ENCODE results near the gene GPR137C. TPM values are rescaled to one million over a fixed set of nuclear protein-coding genes. Genes with fewer than 3 reads are reported as not detected.

GPR137C gene
- 4.2 and 4.3 TPM in 2 replicates for total RNA-seq (2021)
- long read RNA-seq, partial matches to known transcripts = 0 of 7 reads
- long read RNA-seq, other reads (novel, unspliced or antisense) = 2 of 7 reads

GRCh38 chr14:52552063-52552988 is at the start of gene GPR137C, which contains the start of gene TXNDC16:
TSS of gene GPR137C (plus strand) at chr14:52552836. CDS start at chr14:52553148, 312 bp downstream.
TSS of gene TXNDC16 (minus strand) at chr14:52552505. CDS start at chr14:52543557, 8,948 bp downstream.
- no peak for TF ChIP-seq CTCF (conservative IDR thresholded peaks at IDR 0.05)
- no peak within 1 kb of the TSS for H2AK5ac ChIP-seq (ENCODE audit: insufficient read length, low read length)
- H3K27me3 ChIP-seq (ENCODE audit: insufficient read depth, low read length) = no peaks in the 10 kb centered on the region
- H3K79me2 ChIP-seq (ENCODE audit: insufficient read depth, low read length) = no peaks in the 10 kb centered on the region; the same call in 1 of the 2 replicates
- Mint-ChIP-seq H3K9me3 (no peaks in the 10 kb centered on the region), H3K27ac (peak within 1 kb of the TSS; percentile 81 to 93 (median 89)), H3K4me3 (peak within 1 kb of the TSS; percentile 86 to 97), H3K27me3 (ENCODE audit: low read depth) (0 out of 2 replicates have a peak, but pooled peaks cover 1% of the 10 kb centered on the region), H3K4me1 (peaks cover 18 to 21% of the 10 kb centered on the region in 2 experiments), H3K36me3 (ENCODE audit: insufficient read depth in 1 of 3, low read depth in 3 of 3) (peaks cover 0 to 5% (median 0%) of the 10 kb centered on the region in 3 experiments; a peak in 1 of 7 replicates)
- no peak within 1 kb of the TSS for H2BK12ac ChIP-seq (ENCODE audit: insufficient read length, low read depth, low read length)
- peak within 1 kb of the TSS; percentile 74; the same call in 1 of the 2 replicates for H3K14ac ChIP-seq (ENCODE audit: insufficient read depth, low read length)
- H3K4me2 ChIP-seq (ENCODE audit: insufficient read depth, insufficient read length, low read length) = peak within 1 kb of the TSS; percentile 96
- H4K91ac ChIP-seq (ENCODE audit: insufficient read length, low read depth, low read length) = no peak within 1 kb of the TSS
- no peak within 1 kb of the TSS for H3K56ac ChIP-seq (ENCODE audit: insufficient read length, low read depth, low read length)
- H4K8ac ChIP-seq (replicated peaks; ENCODE audit: insufficient read length, low read depth, low read length) = no peak within 1 kb of the TSS
- H4K20me1 ChIP-seq (ENCODE audit: control insufficient read depth, insufficient read depth, insufficient read length) = no peaks in the 10 kb centered on the region
- no peaks in the 10 kb centered on the region for H3K79me1 ChIP-seq (ENCODE audit: insufficient read depth, low read depth, low read length, poor library complexity, severe bottlenecking)
- no peak within 1 kb of the TSS for H2BK20ac ChIP-seq (ENCODE audit: low read depth, low read length, poor library complexity, severe bottlenecking)
- DNase-seq = peak; percentile 100
- no peak within 1 kb of the TSS for H3T11ph ChIP-seq (ENCODE audit: low read length)
- peaks cover 6% of the 10 kb centered on the region for H3K23me2 ChIP-seq (ENCODE audit: insufficient read length, low read depth, low read length, poor library complexity, severe bottlenecking)
- no peak within 1 kb of the TSS for H3K4ac ChIP-seq (ENCODE audit: low read depth, low read length)
- no peak within 1 kb of the TSS for H3K27ac ChIP-seq (ENCODE audit: insufficient read length, low read depth, low read length)
- H3K9me3 ChIP-seq (ENCODE audit: control insufficient read depth, low read depth, low read length) = no peaks in the 10 kb centered on the region
- peak within 1 kb of the TSS; percentile 54 for H3K18ac ChIP-seq (ENCODE audit: insufficient read length, low read depth, low read length)
- H2BK5ac ChIP-seq (ENCODE audit: insufficient read length, low read length) = no peak within 1 kb of the TSS
- no peak within 1 kb of the TSS for H2BK120ac ChIP-seq (ENCODE audit: low read depth, low read length, poor library complexity, severe bottlenecking)
- no peak within 1 kb of the TSS for H3K23ac ChIP-seq (ENCODE audit: insufficient read length, low read depth, low read length)
- no peak within 1 kb of the TSS for H4K5ac ChIP-seq (ENCODE audit: insufficient read length, low read depth, low read length)
- no peak within 1 kb of the TSS for H2AFZ ChIP-seq (ENCODE audit: low read length)
- H3K9ac ChIP-seq (ENCODE audit: extremely low read depth, insufficient read length, low read length) = peak within 1 kb of the TSS; percentile 88
- H3K4me1 ChIP-seq (ENCODE audit: insufficient read depth, low read length) = 0 out of 2 replicates have a peak, but pooled peaks cover 3% of the 10 kb centered on the region
- H2BK15ac ChIP-seq (ENCODE audit: low read depth, low read length) = no peak within 1 kb of the TSS
- WGBS (ENCODE audit: extremely low coverage, insufficient read length, low lambda C conversion rate) = no CpG with 5 or more reads among the region's 81 CpGs

Measured in H9 (cell line).